ENCODE measurements around the gene SYNDIG1.

Gene SYNDIG1

GRCh38 chr20:24542721-24543120 lies 73.3 kb downstream of the SYNDIG1 start:
- H3K9me3 ChIP-seq (ENCODE audit: low read depth, low read length): no peaks in the 10 kb centered on the region
- no peak for DNase-seq (ENCODE audit: low read depth, low spot score)

GRCh38 chr20:24543168-24543567 lies 73.7 kb downstream of the SYNDIG1 start:
- H3K27ac ChIP-seq: no peak overlapping the region
- no peak for DNase-seq (ENCODE audit: low read depth, low spot score)
- no peak for TF ChIP-seq EZH2 (IDR thresholded peaks at IDR 0.05)
- TF ChIP-seq FOXP2 (optimal IDR thresholded peaks at IDR 0.05; ENCODE audit: control extremely low read depth, extremely low read length, insufficient read depth): no peak
- TF ChIP-seq POLR2AphosphoS5 (IDR thresholded peaks at IDR 0.05; ENCODE audit: borderline replicate concordance, low read depth, low read length): no peak
- H3K9ac ChIP-seq (ENCODE audit: insufficient read length): no peak overlapping the region
- no peaks in the 10 kb centered on the region for H3K36me3 ChIP-seq (ENCODE audit: insufficient read depth, low read length)
- no peak overlapping the region for H3K4me3 ChIP-seq
- H3K9me3 ChIP-seq (ENCODE audit: low read depth, low read length): no peaks in the 10 kb centered on the region

More at GRCh38 chr20:24542721-24543120, 73.3 kb downstream of the SYNDIG1 start:
- H3K27ac ChIP-seq: no peak overlapping the region
- H3K4me3 ChIP-seq: no peak overlapping the region
- H3K36me3 ChIP-seq (ENCODE audit: insufficient read depth, low read length): no peaks in the 10 kb centered on the region
- H3K9ac ChIP-seq (ENCODE audit: insufficient read length): no peak overlapping the region
- TF ChIP-seq FOXP2 (optimal IDR thresholded peaks at IDR 0.05; ENCODE audit: control extremely low read depth, extremely low read length, insufficient read depth): no peak
- no peak for TF ChIP-seq EZH2 (IDR thresholded peaks at IDR 0.05)
- TF ChIP-seq POLR2AphosphoS5 (IDR thresholded peaks at IDR 0.05; ENCODE audit: borderline replicate concordance, low read depth, low read length): no peak

GRCh38 chr20:24543741-24544140 lies 74.3 kb downstream of the SYNDIG1 start:
- no peak for DNase-seq (ENCODE audit: low read depth, low spot score)
- Histone ChIP-seq H3K9me3 (ENCODE audit: low read depth, low read length) (no peaks in the 10 kb centered on the region), H3K4me3 (no peak overlapping the region), H3K27ac (no peak overlapping the region), H3K36me3 (ENCODE audit: insufficient read depth, low read length) (no peaks in the 10 kb centered on the region), H3K9ac (ENCODE audit: insufficient read length) (no peak overlapping the region)
- TF ChIP-seq EZH2 (IDR thresholded peaks at IDR 0.05) (no peak), POLR2AphosphoS5 (IDR thresholded peaks at IDR 0.05; ENCODE audit: borderline replicate concordance, low read depth, low read length) (no peak), FOXP2 (optimal IDR thresholded peaks at IDR 0.05; ENCODE audit: control extremely low read depth, extremely low read length, insufficient read depth) (no peak)

GRCh38 chr20:24544371-24544770 lies 74.9 kb downstream of the SYNDIG1 start:
- Histone ChIP-seq H3K9ac (ENCODE audit: insufficient read length) (no peak overlapping the region), H3K4me3 (no peak overlapping the region), H3K27ac (no peak overlapping the region), H3K9me3 (ENCODE audit: low read depth, low read length) (no peaks in the 10 kb centered on the region), H3K36me3 (ENCODE audit: insufficient read depth, low read length) (no peaks in the 10 kb centered on the region)
- TF ChIP-seq EZH2 (IDR thresholded peaks at IDR 0.05): no peak
- no peak for TF ChIP-seq POLR2AphosphoS5 (IDR thresholded peaks at IDR 0.05; ENCODE audit: borderline replicate concordance, low read depth, low read length)
- no peak for TF ChIP-seq FOXP2 (optimal IDR thresholded peaks at IDR 0.05; ENCODE audit: control extremely low read depth, extremely low read length, insufficient read depth)
- DNase-seq (ENCODE audit: low read depth, low spot score): no peak

- TF ChIP-seq POLR2AphosphoS5 (IDR thresholded peaks at IDR 0.05; ENCODE audit: borderline replicate concordance, low read depth, low read length) (no peak), EZH2 (IDR thresholded peaks at IDR 0.05) (no peak), FOXP2 (optimal IDR thresholded peaks at IDR 0.05; ENCODE audit: control extremely low read depth, extremely low read length, insufficient read depth) (no peak)
- H3K9me3 ChIP-seq (ENCODE audit: low read depth, low read length): no peaks in the 10 kb centered on the region
- H3K36me3 ChIP-seq (ENCODE audit: insufficient read depth, low read length): no peaks in the 10 kb centered on the region
- H3K27ac ChIP-seq: no peak overlapping the region
- no peak for DNase-seq (ENCODE audit: low read depth, low spot score)
- no peak overlapping the region for H3K4me3 ChIP-seq
- no peak overlapping the region for H3K9ac ChIP-seq (ENCODE audit: insufficient read length)
Measured at GRCh38 chr20:24545168-24545567, 75.7 kb downstream of the SYNDIG1 start.

- Histone ChIP-seq H3K27ac (no peak overlapping the region), H3K4me3 (no peak overlapping the region), H3K9ac (ENCODE audit: insufficient read length) (no peak overlapping the region), H3K9me3 (ENCODE audit: low read depth, low read length) (no peaks in the 10 kb centered on the region), H3K36me3 (ENCODE audit: insufficient read depth, low read length) (no peaks in the 10 kb centered on the region)
- TF ChIP-seq EZH2 (IDR thresholded peaks at IDR 0.05) (no peak), FOXP2 (optimal IDR thresholded peaks at IDR 0.05; ENCODE audit: control extremely low read depth, extremely low read length, insufficient read depth) (no peak), POLR2AphosphoS5 (IDR thresholded peaks at IDR 0.05; ENCODE audit: borderline replicate concordance, low read depth, low read length) (no peak)
- DNase-seq (ENCODE audit: low read depth, low spot score): no peak
Measured at GRCh38 chr20:24546232-24546892, 76.9 kb downstream of the SYNDIG1 start.

- H3K9ac ChIP-seq (ENCODE audit: insufficient read length): no peak overlapping the region
- TF ChIP-seq EZH2 (IDR thresholded peaks at IDR 0.05): no peak
- TF ChIP-seq POLR2AphosphoS5 (IDR thresholded peaks at IDR 0.05; ENCODE audit: borderline replicate concordance, low read depth, low read length): no peak
- TF ChIP-seq FOXP2 (optimal IDR thresholded peaks at IDR 0.05; ENCODE audit: control extremely low read depth, extremely low read length, insufficient read depth): no peak
Measured at GRCh38 chr20:24547967-24548366, 78.5 kb downstream of the SYNDIG1 start.

GRCh38 chr20:24559114-24559732 lies 89.8 kb downstream of the SYNDIG1 start:
- no peaks in the 10 kb centered on the region for H3K9me3 ChIP-seq (ENCODE audit: low read depth, low read length)
- H3K9ac ChIP-seq (ENCODE audit: insufficient read length): no peak overlapping the region
- no peak overlapping the region for H3K4me3 ChIP-seq
- no peak for TF ChIP-seq POLR2AphosphoS5 (IDR thresholded peaks at IDR 0.05; ENCODE audit: borderline replicate concordance, low read depth, low read length)
- no peak for TF ChIP-seq FOXP2 (optimal IDR thresholded peaks at IDR 0.05; ENCODE audit: control extremely low read depth, extremely low read length, insufficient read depth)
- no peak overlapping the region for H3K27ac ChIP-seq
- no peak for DNase-seq (ENCODE audit: low read depth, low spot score)
- no peaks in the 10 kb centered on the region for H3K36me3 ChIP-seq (ENCODE audit: insufficient read depth, low read length)

More at GRCh38 chr20:24547967-24548366, 78.5 kb downstream of the SYNDIG1 start:
- Histone ChIP-seq H3K9me3 (ENCODE audit: low read depth, low read length) (no peaks in the 10 kb centered on the region), H3K27ac (no peak overlapping the region), H3K4me3 (no peak overlapping the region), H3K36me3 (ENCODE audit: insufficient read depth, low read length) (no peaks in the 10 kb centered on the region)
- DNase-seq (ENCODE audit: low read depth, low spot score): no peak
